Stomach (tissue), 9 donors: ENCODE results near the gene TEX53. TPM values are rescaled to one million over a fixed set of nuclear protein-coding genes. Genes with fewer than 3 reads are reported as not detected.

Experiments
- DNase-seq, 2 donors: peaks; one replicate each; pipeline versions ENCODE4 v3.0.0 to v3.0.0-alpha.2; 2013 to 2019
- H3K27ac ChIP-seq, 5 donors: fragments of 200-600 bp in 4 of 5; sonication (generic) in 4 of 5; one replicate each; pipeline ENCODE4 v1.5.1; 2013 to 2019; ENCODE audit warnings: mild to moderate bottlenecking in 1 of 5, moderate library complexity in 1 of 5
- H3K27me3 ChIP-seq, 3 donors: fragments of 200-600 bp; sonication (generic); one replicate each; pipeline ENCODE4 v1.5.1; 2017 to 2019; ENCODE audit warnings: mixed run types in 1 of 3
- H3K36me3 ChIP-seq, 4 donors: fragments of 200-600 bp; sonication (generic); 1 replicate in 3 of 4; 2 replicates in 1 of 4; pipeline ENCODE4 v1.5.1; 2016 to 2019
- H3K4me1 ChIP-seq, 4 donors: fragments of 200-600 bp; sonication (generic); one replicate each; pipeline ENCODE4 v1.5.1; 2016 to 2019
- H3K4me3 ChIP-seq, 4 donors: fragments of 200-600 bp; sonication (generic) in 3 of 4; one replicate each; pipeline ENCODE4 v1.5.1; 2016 to 2019; ENCODE audit warnings: mild to moderate bottlenecking in 1 of 4
- H3K9me3 ChIP-seq, 4 donors: fragments of 200-600 bp; sonication (generic); one replicate each; pipeline ENCODE4 v1.5.1; 2016 to 2019
- EP300 ChIP-seq: sonication (generic); formaldehyde crosslinking; IDR thresholded peaks from one replicate; pipeline ENCODE4 v1.6.1; 2017; ENCODE audit warnings: antibody characterized with exemption
- POLR2A ChIP-seq, 4 donors: fragments of 450-650 bp; IDR thresholded peaks; one replicate each; pipeline ENCODE4 v1.6.1; 2016; ENCODE audit warnings: antibody characterized with exemption in 4 of 4, control low read depth in 2 of 4, mild to moderate bottlenecking in 1 of 4, moderate library complexity in 1 of 4
- POLR2AphosphoS5 ChIP-seq, 3 donors: sonication (generic); formaldehyde crosslinking; IDR thresholded peaks; one replicate each; pipeline ENCODE4 v1.6.1; 2016; ENCODE audit warnings: antibody characterized with exemption in 3 of 3
- WGBS, 5 donors: extraction: QIAGEN DNeasy Blood & Tissue Kit in 3 of 5; methylation state at CpG; one replicate each; pipeline versions ENCODE4 v1.1.5 to v1.1.7; 2013 to 2018; 5-methylcytosine and 5-hydroxymethylcytosine counted together
- intact Hi-C: fragments of 100-400 bp; cut with DNase I; formaldehyde crosslinking; loops from one replicate; pipeline ENCODE4 v1.15.1; 2023; ENCODE audit warnings: low total_unique reads
- polyA plus RNA-seq, 3 donors: library from polyadenylated mRNA; stranded (reverse); fragments of 200-250 nt; gene quantifications; one replicate each; pipeline ENCODE4 v1.2.3, GENCODE V29; 2013
- total RNA-seq, 5 donors: library from RNA; depleted of rRNA; stranded (reverse); fragments of >200 nt; gene quantifications; one replicate each; pipeline versions ENCODE4 v1.1.0 to v1.2.3, GENCODE V29; 2014 to 2016
- TF ChIP-seq, protein P1 (sequence below), 7 experiments: fragments of 450-650 bp in 4 of 7; fragments of 200-600 bp in 3 of 7; sonication (generic) in 3 of 7; IDR thresholded peaks; one replicate each; pipeline ENCODE4 v1.5.1; 2016 to 2019; ENCODE audit warnings: antibody characterized with exemption in 7 of 7, control low read depth in 2 of 7, mild to moderate bottlenecking in 1 of 7
- donor health status: healthy with polysubstance abuse.
- donor health status: Bipolar disorder and iron deficiency.
- donor health status: healthy.

The TEX53 gene
- total and polyA plus RNA-seq, 8 donors = not detected

DNA sequence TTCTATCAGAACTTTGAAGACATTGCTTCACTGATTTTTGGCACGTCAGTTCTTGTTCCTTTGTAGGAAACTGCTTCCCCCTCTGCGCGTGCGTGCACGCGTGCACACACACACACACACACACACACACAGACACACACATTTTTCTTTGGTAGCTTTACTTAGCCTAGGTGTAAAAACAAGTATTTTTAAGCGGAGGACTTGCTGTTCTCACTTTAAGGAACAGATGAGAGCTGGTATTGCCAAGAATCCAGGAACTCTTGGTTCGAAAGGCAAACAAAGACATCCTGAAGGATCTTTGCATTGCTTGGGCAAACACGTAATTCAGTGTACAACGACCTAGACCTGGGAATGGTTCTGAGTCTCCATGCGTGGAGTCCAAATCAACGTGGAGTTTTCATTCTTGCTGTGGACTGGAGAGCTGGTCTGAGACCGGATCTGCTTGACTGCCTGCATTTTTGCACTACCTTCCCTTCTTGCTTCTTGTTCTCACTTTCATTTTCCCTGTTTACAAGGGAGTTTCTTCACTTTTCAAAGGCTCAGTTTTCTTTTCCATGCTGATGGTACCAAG, 38.3 kb downstream of the TEX53 start:
- Histone ChIP-seq H3K4me3 (peak overlapping the region in 3 of 4 donors; percentile 12 to 25 (median 20)), H3K4me1 (peaks cover 15 to 47% (median 30%) of the 10 kb centered on the region in 4 donors), H3K27me3 (no peaks in the 10 kb centered on the region), H3K36me3 (peaks cover 0 to 31% (median 8%) of the 10 kb centered on the region in 4 donors), H3K27ac (peak overlapping the region; percentile 65 to 88 (median 71)), H3K9me3 (no peaks in the 10 kb centered on the region)
- WGBS, 5 donors = 25 to 62% (median 41%) methylated on average over 13 of the region's 13 CpGs
- peak; percentile 58 to 66 for DNase-seq
- intact Hi-C loops = no loop called here
- TF ChIP-seq POLR2A (IDR thresholded peaks at IDR 0.05) (no peak), POLR2AphosphoS5 (IDR thresholded peaks at IDR 0.05) (peak in 2 of 3 donors; percentile 20 to 28)
- TF ChIP-seq, protein P1, sequence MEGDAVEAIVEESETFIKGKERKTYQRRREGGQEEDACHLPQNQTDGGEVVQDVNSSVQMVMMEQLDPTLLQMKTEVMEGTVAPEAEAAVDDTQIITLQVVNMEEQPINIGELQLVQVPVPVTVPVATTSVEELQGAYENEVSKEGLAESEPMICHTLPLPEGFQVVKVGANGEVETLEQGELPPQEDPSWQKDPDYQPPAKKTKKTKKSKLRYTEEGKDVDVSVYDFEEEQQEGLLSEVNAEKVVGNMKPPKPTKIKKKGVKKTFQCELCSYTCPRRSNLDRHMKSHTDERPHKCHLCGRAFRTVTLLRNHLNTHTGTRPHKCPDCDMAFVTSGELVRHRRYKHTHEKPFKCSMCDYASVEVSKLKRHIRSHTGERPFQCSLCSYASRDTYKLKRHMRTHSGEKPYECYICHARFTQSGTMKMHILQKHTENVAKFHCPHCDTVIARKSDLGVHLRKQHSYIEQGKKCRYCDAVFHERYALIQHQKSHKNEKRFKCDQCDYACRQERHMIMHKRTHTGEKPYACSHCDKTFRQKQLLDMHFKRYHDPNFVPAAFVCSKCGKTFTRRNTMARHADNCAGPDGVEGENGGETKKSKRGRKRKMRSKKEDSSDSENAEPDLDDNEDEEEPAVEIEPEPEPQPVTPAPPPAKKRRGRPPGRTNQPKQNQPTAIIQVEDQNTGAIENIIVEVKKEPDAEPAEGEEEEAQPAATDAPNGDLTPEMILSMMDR (IDR thresholded peaks at IDR 0.05) = no peak

DNA sequence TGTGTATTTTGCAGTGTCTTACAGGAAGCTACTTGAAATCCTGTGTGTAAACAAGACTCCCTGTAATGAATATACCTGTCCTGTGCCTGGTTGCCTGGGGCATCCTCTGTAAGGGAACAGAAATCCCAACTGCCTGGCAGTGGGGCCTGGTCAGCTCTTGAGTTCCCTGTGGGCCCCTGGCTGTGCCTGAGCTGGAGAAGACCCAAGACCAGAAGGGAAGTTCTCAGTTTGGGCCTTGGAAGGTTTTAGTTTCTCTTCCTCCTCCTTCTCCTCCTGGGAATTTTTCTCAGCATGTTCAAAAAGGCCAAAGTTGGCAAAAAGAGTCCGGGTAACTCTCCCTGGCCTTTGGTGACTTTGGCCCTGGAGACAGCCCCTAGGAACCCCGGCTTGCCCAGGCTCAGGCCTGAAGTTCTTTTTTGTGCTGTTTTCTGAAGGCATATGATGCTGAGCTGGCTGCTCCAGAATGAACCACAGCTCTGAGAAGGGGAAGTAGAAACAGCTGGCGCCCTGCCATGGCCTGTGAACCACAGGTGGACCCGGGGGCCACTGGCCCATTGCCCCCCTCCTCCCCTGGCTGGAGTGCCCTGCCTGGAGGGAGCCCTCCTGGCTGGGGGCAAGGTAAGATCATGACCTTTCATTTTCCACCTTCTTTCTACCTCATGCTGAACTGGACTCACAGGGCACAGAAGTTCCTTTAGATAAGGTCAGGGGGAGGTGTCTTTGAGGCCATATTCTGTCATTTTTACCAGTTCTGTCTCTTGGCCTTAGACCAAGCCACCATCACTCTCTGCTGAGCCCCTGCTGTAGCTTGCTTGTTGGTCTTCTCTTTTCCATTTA, 40.7 kb downstream of the TEX53 start:
- peak; percentile 47 to 72 for DNase-seq
- no peaks in the 10 kb centered on the region for H3K27me3 ChIP-seq
- H3K4me3 ChIP-seq = no peak overlapping the region
- TF ChIP-seq EP300 (no peak), POLR2AphosphoS5 (IDR thresholded peaks at IDR 0.05) (no peak), POLR2A (IDR thresholded peaks at IDR 0.05) (no peak)
- TF ChIP-seq, protein P1 (IDR thresholded peaks at IDR 0.05) = no peak
- peaks cover 24 to 61% (median 45%) of the 10 kb centered on the region in 4 donors for H3K4me1 ChIP-seq
- peak overlapping the region; percentile 46 to 88 (median 70) for H3K27ac ChIP-seq
- no peaks in the 10 kb centered on the region for H3K9me3 ChIP-seq
- peaks cover 0 to 14% (median 4%) of the 10 kb centered on the region in 4 donors for H3K36me3 ChIP-seq
- whole genome bisulfite sequencing, 5 donors = 30 to 46% (median 35%) methylated on average over 3 to 4 of the region's 4 CpGs
- intact Hi-C loops = no loop called here

DNA sequence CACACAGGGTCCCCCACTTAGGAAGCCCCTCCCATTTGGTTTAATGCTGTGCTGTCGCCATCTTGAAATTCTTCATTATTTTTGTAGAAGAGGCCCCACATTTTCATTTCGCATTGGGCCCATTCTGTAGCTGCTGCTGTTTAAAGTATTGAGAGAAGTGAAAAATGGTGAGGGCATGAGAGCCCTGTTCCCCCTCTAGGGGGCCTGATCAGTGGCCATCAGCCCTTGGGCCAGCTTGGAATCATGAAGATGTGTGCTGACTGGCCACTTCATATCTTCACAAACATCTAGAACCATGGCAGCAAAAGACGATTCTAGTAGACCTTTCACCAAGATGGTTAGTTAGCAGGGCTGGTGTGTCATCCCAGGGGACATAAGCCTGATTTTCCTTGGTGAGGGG, 43.2 kb downstream of the TEX53 start:
- no peaks in the 10 kb centered on the region for H3K27me3 ChIP-seq
- no peak overlapping the region for H3K4me3 ChIP-seq
- H3K27ac ChIP-seq = no peak overlapping the region
- intact Hi-C loops = no loop called here
- H3K9me3 ChIP-seq = no peaks in the 10 kb centered on the region
- no peak for TF ChIP-seq EP300
- TF ChIP-seq POLR2AphosphoS5 (IDR thresholded peaks at IDR 0.05) = no peak
- TF ChIP-seq, protein P1 (IDR thresholded peaks at IDR 0.05) = no peak
- no peak for TF ChIP-seq POLR2A (IDR thresholded peaks at IDR 0.05)
- WGBS, 5 donors = 85 to 93% (median 90%) methylated on average over 3 of the region's 3 CpGs
- peaks cover 0 to 11% (median 4%) of the 10 kb centered on the region in 4 donors for H3K36me3 ChIP-seq
- no peak for DNase-seq
- peaks cover 24 to 59% (median 50%) of the 10 kb centered on the region in 4 donors for H3K4me1 ChIP-seq

GRCh38 chr9:114613919-114614318, 43.7 kb downstream of the TEX53 start:
- 64 to 67% (median 65%) methylated on average over 3 of the region's 3 CpGs for WGBS, 5 donors
- H3K4me3 ChIP-seq = no peak overlapping the region
- DNase-seq = no peak
- no peaks in the 10 kb centered on the region for H3K9me3 ChIP-seq
- intact Hi-C loops = no loop called here
- H3K36me3 ChIP-seq = peaks cover 0 to 11% (median 4%) of the 10 kb centered on the region in 4 donors
- peaks cover 24 to 58% (median 50%) of the 10 kb centered on the region in 4 donors for H3K4me1 ChIP-seq
- H3K27me3 ChIP-seq = no peaks in the 10 kb centered on the region
- peak overlapping the region in 2 of 5 donors; percentile 94 to 95 for H3K27ac ChIP-seq
- TF ChIP-seq EP300 (no peak), POLR2A (IDR thresholded peaks at IDR 0.05) (no peak), POLR2AphosphoS5 (IDR thresholded peaks at IDR 0.05) (no peak)
- TF ChIP-seq, protein P1 (IDR thresholded peaks at IDR 0.05) = no peak
